ENCODE results near the gene THYN1. TPM values are rescaled to one million over a fixed set of nuclear protein-coding genes. Genes with fewer than 3 reads are reported as not detected.

Gene THYN1
- total and polyA plus RNA-seq, 2 of the 13 experiments (the other 11 are each of a cell fraction or from before 2014, with no cell fraction given) = 36.1 to 87.6 TPM

DNA sequence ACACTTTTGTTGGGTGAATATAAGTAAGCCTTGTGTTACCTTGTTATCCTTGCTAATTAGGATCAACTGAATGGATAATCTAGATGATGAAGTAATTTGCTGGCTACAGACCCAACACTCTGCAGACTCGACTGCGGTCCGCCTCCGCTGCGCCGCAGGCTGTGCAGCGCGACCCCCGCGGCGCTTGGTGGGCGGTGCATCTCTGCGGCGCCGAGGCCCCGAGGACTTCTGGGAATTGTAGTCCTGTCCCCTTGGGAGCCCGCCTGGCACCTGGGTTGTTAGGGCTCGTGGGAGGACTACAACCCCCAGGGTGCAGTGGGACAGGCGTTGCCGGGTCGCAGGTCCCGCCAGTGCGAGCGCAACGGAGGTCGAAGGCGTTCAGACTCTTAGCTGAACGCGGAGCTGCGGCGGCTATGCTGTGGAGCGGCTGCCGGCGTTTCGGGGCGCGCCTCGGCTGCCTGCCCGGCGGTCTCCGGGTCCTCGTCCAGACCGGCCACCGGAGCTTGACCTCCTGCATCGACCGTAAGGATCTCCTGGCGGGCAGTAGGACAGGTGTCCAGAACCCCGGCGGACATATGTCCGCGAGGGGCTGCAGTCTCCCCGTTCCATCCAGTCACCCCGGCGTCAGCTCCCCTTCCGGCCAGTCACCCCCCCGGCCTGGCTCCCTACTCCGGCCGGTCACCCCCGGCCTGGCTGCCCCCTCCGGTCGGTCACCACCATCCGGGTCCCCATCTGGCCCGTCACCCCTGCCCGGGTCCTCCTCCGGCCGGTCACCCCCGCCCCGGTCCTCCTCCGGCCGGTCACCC, at the start of gene THYN1, which contains the start of gene ACAD8 (continued):
- TF ChIP-seq, protein P1, sequence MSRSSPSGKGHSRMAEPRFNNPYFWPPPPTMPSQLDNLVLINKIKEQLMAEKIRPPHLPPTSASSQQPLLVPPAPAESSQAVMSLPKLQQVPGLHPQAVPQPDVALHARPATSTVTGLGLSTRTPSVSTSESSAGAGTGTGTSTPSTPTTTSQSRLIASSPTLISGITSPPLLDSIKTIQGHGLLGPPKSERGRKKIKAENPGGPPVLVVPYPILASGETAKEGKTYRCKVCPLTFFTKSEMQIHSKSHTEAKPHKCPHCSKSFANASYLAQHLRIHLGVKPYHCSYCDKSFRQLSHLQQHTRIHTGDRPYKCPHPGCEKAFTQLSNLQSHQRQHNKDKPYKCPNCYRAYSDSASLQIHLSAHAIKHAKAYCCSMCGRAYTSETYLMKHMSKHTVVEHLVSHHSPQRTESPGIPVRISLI (CRISPR knock-in tag; IDR thresholded peaks at IDR 0.05; ENCODE audit: borderline replicate concordance) = no peak
- TF ChIP-seq GATAD1 (CRISPR knock-in tag; IDR thresholded peaks at IDR 0.05) (peak; percentile 91), PHF20 (CRISPR knock-in tag; IDR thresholded peaks at IDR 0.05) (peak; percentile 81), ZNF563 (CRISPR knock-in tag; IDR thresholded peaks at IDR 0.05) (peak; percentile 70; the same call in 1 of the 2 replicates), FOXC1 (CRISPR knock-in tag; IDR thresholded peaks at IDR 0.05; ENCODE audit: borderline replicate concordance) (peak; percentile 65; the same call in 1 of the 2 replicates), KDM4B (CRISPR knock-in tag; IDR thresholded peaks at IDR 0.05) (no peak; the same call in 1 of the 2 replicates), ZNF792 (CRISPR knock-in tag; IDR thresholded peaks at IDR 0.05) (peak; percentile 58; the same call in 1 of the 2 replicates), ZNF138 (CRISPR knock-in tag; IDR thresholded peaks at IDR 0.05; ENCODE audit: low read depth) (no peak), AKAP8 (CRISPR knock-in tag; IDR thresholded peaks at IDR 0.05) (no peak), ZNF468 (CRISPR knock-in tag; IDR thresholded peaks at IDR 0.05) (no peak), THAP11 (CRISPR knock-in tag; IDR thresholded peaks at IDR 0.05) (peak; percentile 100), MAFG (CRISPR knock-in tag; IDR thresholded peaks at IDR 0.05) (no peak), PHF21A (CRISPR knock-in tag; IDR thresholded peaks at IDR 0.05) (no peak)
- TF ChIP-seq, protein P2, sequence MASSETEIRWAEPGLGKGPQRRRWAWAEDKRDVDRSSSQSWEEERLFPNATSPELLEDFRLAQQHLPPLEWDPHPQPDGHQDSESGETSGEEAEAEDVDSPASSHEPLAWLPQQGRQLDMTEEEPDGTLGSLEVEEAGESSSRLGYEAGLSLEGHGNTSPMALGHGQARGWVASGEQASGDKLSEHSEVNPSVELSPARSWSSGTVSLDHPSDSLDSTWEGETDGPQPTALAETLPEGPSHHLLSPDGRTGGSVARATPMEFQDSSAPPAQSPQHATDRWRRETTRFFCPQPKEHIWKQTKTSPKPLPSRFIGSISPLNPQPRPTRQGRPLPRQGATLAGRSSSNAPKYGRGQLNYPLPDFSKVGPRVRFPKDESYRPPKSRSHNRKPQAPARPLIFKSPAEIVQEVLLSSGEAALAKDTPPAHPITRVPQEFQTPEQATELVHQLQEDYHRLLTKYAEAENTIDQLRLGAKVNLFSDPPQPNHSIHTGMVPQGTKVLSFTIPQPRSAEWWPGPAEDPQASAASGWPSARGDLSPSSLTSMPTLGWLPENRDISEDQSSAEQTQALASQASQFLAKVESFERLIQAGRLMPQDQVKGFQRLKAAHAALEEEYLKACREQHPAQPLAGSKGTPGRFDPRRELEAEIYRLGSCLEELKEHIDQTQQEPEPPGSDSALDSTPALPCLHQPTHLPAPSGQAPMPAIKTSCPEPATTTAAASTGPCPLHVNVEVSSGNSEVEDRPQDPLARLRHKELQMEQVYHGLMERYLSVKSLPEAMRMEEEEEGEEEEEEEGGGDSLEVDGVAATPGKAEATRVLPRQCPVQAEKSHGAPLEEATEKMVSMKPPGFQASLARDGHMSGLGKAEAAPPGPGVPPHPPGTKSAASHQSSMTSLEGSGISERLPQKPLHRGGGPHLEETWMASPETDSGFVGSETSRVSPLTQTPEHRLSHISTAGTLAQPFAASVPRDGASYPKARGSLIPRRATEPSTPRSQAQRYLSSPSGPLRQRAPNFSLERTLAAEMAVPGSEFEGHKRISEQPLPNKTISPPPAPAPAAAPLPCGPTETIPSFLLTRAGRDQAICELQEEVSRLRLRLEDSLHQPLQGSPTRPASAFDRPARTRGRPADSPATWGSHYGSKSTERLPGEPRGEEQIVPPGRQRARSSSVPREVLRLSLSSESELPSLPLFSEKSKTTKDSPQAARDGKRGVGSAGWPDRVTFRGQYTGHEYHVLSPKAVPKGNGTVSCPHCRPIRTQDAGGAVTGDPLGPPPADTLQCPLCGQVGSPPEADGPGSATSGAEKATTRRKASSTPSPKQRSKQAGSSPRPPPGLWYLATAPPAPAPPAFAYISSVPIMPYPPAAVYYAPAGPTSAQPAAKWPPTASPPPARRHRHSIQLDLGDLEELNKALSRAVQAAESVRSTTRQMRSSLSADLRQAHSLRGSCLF (CRISPR knock-in tag; IDR thresholded peaks at IDR 0.05; ENCODE audit: borderline replicate concordance) = no peak
- TF ChIP-seq, protein P3, sequence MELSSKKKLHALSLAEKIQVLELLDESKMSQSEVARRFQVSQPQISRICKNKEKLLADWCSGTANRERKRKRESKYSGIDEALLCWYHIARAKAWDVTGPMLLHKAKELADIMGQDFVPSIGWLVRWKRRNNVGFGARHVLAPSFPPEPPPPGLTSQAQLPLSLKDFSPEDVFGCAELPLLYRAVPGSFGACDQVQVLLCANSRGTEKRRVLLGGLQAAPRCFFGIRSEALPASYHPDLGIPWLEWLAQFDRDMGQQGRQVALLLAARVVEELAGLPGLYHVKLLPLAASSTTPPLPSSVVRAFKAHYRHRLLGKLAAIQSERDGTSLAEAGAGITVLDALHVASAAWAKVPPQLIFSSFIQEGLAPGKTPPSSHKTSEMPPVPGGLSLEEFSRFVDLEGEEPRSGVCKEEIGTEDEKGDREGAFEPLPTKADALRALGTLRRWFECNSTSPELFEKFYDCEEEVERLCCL (CRISPR knock-in tag; IDR thresholded peaks at IDR 0.05; ENCODE audit: borderline replicate concordance) = no peak
- TF ChIP-seq, protein P4, sequence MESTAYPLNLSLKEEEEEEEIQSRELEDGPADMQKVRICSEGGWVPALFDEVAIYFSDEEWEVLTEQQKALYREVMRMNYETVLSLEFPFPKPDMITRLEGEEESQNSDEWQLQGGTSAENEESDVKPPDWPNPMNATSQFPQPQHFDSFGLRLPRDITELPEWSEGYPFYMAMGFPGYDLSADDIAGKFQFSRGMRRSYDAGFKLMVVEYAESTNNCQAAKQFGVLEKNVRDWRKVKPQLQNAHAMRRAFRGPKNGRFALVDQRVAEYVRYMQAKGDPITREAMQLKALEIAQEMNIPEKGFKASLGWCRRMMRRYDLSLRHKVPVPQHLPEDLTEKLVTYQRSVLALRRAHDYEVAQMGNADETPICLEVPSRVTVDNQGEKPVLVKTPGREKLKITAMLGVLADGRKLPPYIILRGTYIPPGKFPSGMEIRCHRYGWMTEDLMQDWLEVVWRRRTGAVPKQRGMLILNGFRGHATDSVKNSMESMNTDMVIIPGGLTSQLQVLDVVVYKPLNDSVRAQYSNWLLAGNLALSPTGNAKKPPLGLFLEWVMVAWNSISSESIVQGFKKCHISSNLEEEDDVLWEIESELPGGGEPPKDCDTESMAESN (CRISPR knock-in tag; conservative IDR thresholded peaks at IDR 0.05) = peak; percentile 44; the same call in 1 of the 2 replicates
- TF ChIP-seq, protein P5, sequence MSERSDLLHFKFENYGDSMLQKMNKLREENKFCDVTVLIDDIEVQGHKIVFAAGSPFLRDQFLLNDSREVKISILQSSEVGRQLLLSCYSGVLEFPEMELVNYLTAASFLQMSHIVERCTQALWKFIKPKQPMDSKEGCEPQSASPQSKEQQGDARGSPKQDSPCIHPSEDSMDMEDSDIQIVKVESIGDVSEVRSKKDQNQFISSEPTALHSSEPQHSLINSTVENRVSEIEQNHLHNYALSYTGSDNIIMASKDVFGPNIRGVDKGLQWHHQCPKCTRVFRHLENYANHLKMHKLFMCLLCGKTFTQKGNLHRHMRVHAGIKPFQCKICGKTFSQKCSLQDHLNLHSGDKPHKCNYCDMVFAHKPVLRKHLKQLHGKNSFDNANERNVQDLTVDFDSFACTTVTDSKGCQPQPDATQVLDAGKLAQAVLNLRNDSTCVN (CRISPR knock-in tag; IDR thresholded peaks at IDR 0.05; ENCODE audit: borderline replicate concordance) = peak; percentile 19; the same call in 1 of the 2 replicates
